Heart right ventricle (tissue), 16 donors: ENCODE data around the gene C10orf71. TPM values are rescaled to one million over a fixed set of nuclear protein-coding genes. Genes with fewer than 3 reads are reported as not detected.

Experiments used
- ATAC-seq, 8 donors: fragments of 200-7000 bp; cut with Tn5 transposase; one replicate each; pipeline ENCODE4 v1.9.1; 2020; ENCODE audit warnings: mild to moderate bottlenecking in 8 of 8, moderate library complexity in 8 of 8, moderate number of reproducible peaks in 1 of 8
- DNase-seq, 2 donors: peaks; one replicate each; pipeline ENCODE4 v3.0.0-alpha.2; 2020
- H3K27ac ChIP-seq, 10 donors: fragments of 200-600 bp; sonication (generic) in 2 of 10; one replicate each; pipeline versions ENCODE4 v1.5.0 to v1.8.0; 2020 to 2022; ENCODE audit warnings: mild to moderate bottlenecking in 3 of 10
- H3K27me3 ChIP-seq, 7 donors: fragments of 200-600 bp; one replicate each; pipeline ENCODE4 v1.8.0; 2021 to 2022; ENCODE audit warnings: mild to moderate bottlenecking in 2 of 7
- H3K36me3 ChIP-seq, 9 donors: fragments of 200-600 bp; sonication (generic) in 1 of 9; one replicate each; pipeline versions ENCODE4 v1.5.0 to v1.8.0; 2020 to 2022; ENCODE audit warnings: mild to moderate bottlenecking in 2 of 9
- H3K4me1 ChIP-seq, 9 donors: fragments of 200-600 bp; sonication (generic) in 1 of 9; one replicate each; pipeline versions ENCODE4 v1.5.0 to v1.8.0; 2020 to 2022; ENCODE audit warnings: mild to moderate bottlenecking in 4 of 9
- H3K4me3 ChIP-seq, 10 donors: fragments of 200-600 bp; sonication (generic) in 2 of 10; one replicate each; pipeline versions ENCODE4 v1.5.0 to v1.8.0; 2020 to 2022; ENCODE audit warnings: mild to moderate bottlenecking in 7 of 10, moderate library complexity in 2 of 10
- H3K9me3 ChIP-seq, 11 donors: fragments of 200-600 bp in 10 of 11; sonication (generic) in 2 of 11; one replicate each; pipeline versions ENCODE4 v1.5.0 to v1.8.0; 2013 to 2022; ENCODE audit warnings: mild to moderate bottlenecking in 2 of 11, control low read depth in 1 of 11, moderate library complexity in 1 of 11
- CTCF ChIP-seq, 9 donors: fragments of 200-600 bp; sonication (generic) in 2 of 9; IDR thresholded peaks; one replicate each; pipeline versions ENCODE4 v1.5.0 to v1.8.0; 2021 to 2022; ENCODE audit warnings: antibody characterized with exemption in 9 of 9, mild to moderate bottlenecking in 5 of 9, moderate library complexity in 1 of 9
- WGBS, 2 donors: extraction: QIAGEN DNeasy Blood & Tissue Kit; methylation state at CpG; one replicate each; pipeline ENCODE4 v1.1.7; 2013; ENCODE audit warnings: inconsistent platforms in 1 of 2; 5-methylcytosine and 5-hydroxymethylcytosine counted together
- intact Hi-C, 10 donors: fragments of 100-400 bp; cut with DNase I; formaldehyde crosslinking; loops; one replicate each; pipeline versions ENCODE4 v1.11.1 to v1.14.2; 2022
- polyA plus RNA-seq, 2 donors: library from polyadenylated mRNA; stranded (reverse); fragments of 200-250 nt; gene quantifications; one replicate each; pipeline ENCODE4 v1.2.3, GENCODE V29; 2013
- total RNA-seq, 10 donors: library from RNA; stranded (reverse); fragmentation: NEBNext Ultra II Directional in 3 of 10; extraction: Animal tissue kit (Norgen Biotek cat#: 25700) in 3 of 10; gene quantifications; one replicate each; pipeline versions ENCODE4 v1.2.1 to v1.2.4, GENCODE V29; 2021 to 2023
- donor health status: Arrhythmogenic right ventricular cardiomyopathy.
- donor health status: ischemic (EF 13 %, LVEDD 7.1; RV severe dilation, severe dysfunction).
- donor health status: healthy with polysubstance abuse.
- donor health status: DM: no; HTN: yes; CAD: no.
- donor health status: DM: no; HTN: no; CAD: no.
- donor health status: ischemic (EF 25% LVEDD 6.9; RV normal size, moderate dysfunction).
- donor health status: ischemic (EF 25% LVEDD 5.7; RV mildly dilated, moderate dysfunction).
- donor health status: healthy.
- donor health status: DM: yes; HTN: yes; CAD: no.
- donor health status: Ischemic cardiomyopathy.
- donor health status: ischemic (EF 35%, LVEDD 5.7; RV mildly dilated, moderate dysfunction).
- donor health status: nonischemic (EF 11% LVEDD 7.7; RV severe dilation, severe dysfunction).
- donor health status: DM: yes; HTN: yes; CAD: no.
- donor health status: PGD.
- donor health status: ischemic (EF 29% LVEDD 5.4; RV normal size, mild dysfunction).
- donor health status: nonischemic (EF 23%, LVEDD 6.1; RV moderate dilation, normal function).

The C10orf71 gene
- total and polyA plus RNA-seq, 12 donors: 3.6 to 225 (median 149) TPM

- H3K27me3 ChIP-seq: no peaks in the 10 kb centered on the region
- intact Hi-C loops: no loop called here
- TF ChIP-seq CTCF (IDR thresholded peaks at IDR 0.05): no peak
- peaks cover 0 to 45% (median 26%) of the 10 kb centered on the region in 9 donors for H3K4me1 ChIP-seq
- H3K27ac ChIP-seq: no peak overlapping the region
- no peak for ATAC-seq
- H3K4me3 ChIP-seq: no peak overlapping the region
- no peak for DNase-seq
- H3K36me3 ChIP-seq: peaks cover 0 to 42% (median 0%) of the 10 kb centered on the region in 9 donors
- H3K9me3 ChIP-seq: no peaks in the 10 kb centered on the region
These were observed 19.8 kb downstream of the C10orf71 start for GRCh38 chr10:49318755-49319154.

- WGBS, 2 donors: 89 to 93% methylated on average over 1 of the region's 1 CpG
- no peak overlapping the region for H3K4me3 ChIP-seq
- no peaks in the 10 kb centered on the region for H3K9me3 ChIP-seq
- no peak for TF ChIP-seq CTCF (IDR thresholded peaks at IDR 0.05)
- no peak overlapping the region for H3K27ac ChIP-seq
- peaks cover 0 to 40% (median 25%) of the 10 kb centered on the region in 9 donors for H3K4me1 ChIP-seq
- H3K36me3 ChIP-seq: peaks cover 0 to 42% (median 0%) of the 10 kb centered on the region in 9 donors
- ATAC-seq (no peak), DNase-seq (no peak)
- intact Hi-C loops: no loop called here
- H3K27me3 ChIP-seq: no peaks in the 10 kb centered on the region
These were observed 20.2 kb downstream of the C10orf71 start for GRCh38 chr10:49319206-49319605.

GRCh38 chr10:49320191-49320590 lies 21.2 kb downstream of the C10orf71 start:
- Histone ChIP-seq H3K4me1 (peaks cover 0 to 42% (median 27%) of the 10 kb centered on the region in 9 donors), H3K9me3 (no peaks in the 10 kb centered on the region), H3K27me3 (no peaks in the 10 kb centered on the region), H3K36me3 (peaks cover 0 to 47% (median 0%) of the 10 kb centered on the region in 9 donors), H3K27ac (no peak overlapping the region), H3K4me3 (no peak overlapping the region)
- 94 to 96% methylated on average over 2 of the region's 2 CpGs for WGBS, 2 donors
- DNase-seq (no peak), ATAC-seq (no peak)
- intact Hi-C loops: no loop called here
- TF ChIP-seq CTCF (IDR thresholded peaks at IDR 0.05): no peak

GRCh38 chr10:49321021-49321420 lies 22.1 kb downstream of the C10orf71 start:
- Histone ChIP-seq H3K36me3 (peaks cover 0 to 55% (median 0%) of the 10 kb centered on the region in 9 donors), H3K4me3 (no peak overlapping the region), H3K27me3 (no peaks in the 10 kb centered on the region), H3K9me3 (no peaks in the 10 kb centered on the region), H3K27ac (no peak overlapping the region), H3K4me1 (peaks cover 0 to 42% (median 27%) of the 10 kb centered on the region in 9 donors)
- ATAC-seq: no peak
- DNase-seq: no peak
- WGBS, 2 donors: 61 to 70% methylated on average over 3 of the region's 3 CpGs
- no peak for TF ChIP-seq CTCF (IDR thresholded peaks at IDR 0.05)
- intact Hi-C loops: no loop called here
